ENCODE results near the gene MEGF8.

Gene MEGF8

DNA sequence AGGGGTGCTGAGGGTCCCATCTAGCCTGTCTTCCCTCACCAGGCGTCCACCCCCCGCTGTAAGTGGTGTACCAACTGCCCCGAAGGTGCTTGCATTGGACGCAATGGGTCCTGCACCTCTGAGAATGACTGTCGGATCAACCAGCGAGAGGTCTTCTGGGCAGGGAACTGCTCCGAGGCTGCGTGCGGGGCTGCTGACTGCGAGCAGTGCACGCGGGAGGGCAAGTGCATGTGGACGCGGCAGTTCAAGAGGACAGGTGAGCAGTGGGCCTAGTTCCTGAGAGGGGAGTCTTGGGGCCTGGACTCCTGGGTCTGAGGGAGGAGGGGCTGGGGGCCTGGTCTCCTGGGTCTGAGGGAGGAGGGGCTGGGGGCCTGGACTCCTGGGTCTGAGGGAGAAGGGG is 36.9 kb downstream of the MEGF8 start:
- no peak for DNase-seq

DNA sequence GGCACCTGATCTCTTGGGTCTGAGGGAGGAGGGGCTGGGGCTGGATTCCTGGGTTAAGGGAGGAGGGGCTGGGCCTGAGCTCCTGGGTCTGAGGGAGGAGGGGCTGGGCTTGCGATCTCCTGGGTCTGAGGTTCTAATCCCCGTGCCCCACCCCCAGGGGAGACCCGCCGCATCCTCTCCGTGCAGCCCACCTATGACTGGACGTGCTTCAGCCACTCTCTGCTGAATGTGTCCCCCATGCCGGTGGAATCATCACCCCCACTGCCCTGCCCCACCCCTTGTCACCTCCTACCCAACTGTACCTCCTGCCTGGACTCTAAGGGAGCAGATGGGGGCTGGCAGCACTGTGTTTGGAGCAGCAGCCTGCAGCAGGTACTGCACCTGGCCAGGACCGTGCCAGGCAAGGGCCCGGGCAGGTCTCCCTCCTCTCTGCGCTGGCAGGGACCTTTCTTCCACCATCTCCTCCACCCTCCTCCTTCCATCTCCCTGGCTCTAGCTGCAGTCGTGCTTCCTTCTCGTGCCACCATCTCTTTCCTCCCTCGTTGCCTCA is 37.5 kb downstream of the MEGF8 start:
- no peak for DNase-seq

DNA sequence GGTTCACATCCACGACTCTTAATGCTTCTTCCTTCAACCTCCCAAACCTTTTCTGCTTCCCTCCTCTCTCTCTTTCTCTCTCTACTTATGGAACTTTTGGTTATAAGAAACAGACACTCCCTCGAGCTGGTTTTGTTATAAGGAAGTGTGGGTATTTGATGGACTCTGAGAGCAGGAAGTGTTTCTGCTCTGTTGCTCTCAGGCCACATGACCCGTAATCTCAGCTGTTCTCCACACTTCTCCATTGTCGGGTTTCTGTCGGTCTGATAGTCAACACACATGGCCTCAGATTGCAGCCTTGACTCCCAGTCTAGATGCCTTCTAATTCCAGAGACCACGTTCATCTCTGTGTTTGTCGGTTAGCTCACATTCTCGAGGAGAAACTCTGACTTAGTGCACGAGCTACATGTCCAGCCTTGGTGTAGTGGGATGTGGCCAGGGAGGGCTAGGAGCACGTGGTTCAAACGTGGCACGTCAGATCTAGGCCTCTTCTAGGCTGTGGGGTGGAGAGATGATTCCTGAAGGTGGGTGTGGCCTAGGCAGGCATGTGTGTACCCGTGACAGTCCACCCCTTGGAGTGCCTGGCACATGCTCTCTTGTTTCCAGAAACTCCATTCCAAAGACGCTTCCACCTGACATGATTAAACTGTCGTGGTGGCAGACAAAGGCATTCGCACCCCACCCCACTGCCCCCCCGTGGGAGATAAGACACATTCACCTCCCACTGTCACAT is 38.3 kb downstream of the MEGF8 start:
- no peak for DNase-seq

DNA sequence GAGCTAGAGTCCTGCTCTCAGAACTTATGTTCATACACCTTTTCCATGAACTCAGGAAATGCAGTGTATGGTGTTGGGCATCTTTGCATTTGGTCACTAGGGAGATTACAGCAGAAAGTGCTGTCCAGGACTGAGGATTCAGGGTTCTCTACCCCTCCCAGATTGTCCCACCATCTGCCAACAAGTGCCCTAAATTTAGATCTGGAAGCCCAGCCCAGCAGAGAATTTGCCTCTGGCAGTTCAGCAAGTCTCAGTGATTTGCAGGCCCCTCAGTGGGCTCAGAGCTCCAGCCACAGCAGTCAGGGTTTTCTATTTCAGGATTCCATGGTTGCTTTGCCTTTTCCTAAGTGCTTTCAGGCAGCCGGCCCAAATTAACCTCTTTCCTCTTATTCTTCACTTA is 41.2 kb downstream of the MEGF8 start:
- DNase-seq = no peak

DNA sequence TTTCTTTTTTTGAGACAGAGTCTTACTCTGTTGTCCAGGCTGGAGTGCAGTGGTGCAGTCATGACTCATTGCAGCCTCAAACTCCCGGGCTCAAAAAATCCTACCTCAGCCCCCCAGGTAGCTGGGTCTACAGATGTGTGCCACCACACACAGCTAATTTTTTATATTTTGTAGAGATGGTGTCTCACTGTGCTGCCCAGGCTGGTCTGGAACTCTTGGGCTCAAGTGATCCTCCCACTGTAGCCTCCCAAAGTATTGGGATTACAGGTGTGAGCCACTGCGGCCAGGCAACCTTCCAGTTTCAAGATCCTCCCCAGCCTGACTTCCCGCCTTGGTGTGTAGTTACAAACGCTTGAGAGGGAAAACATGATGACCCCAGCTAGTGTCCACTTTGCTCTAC is 42.5 kb downstream of the MEGF8 start:
- DNase-seq = no peak

DNA sequence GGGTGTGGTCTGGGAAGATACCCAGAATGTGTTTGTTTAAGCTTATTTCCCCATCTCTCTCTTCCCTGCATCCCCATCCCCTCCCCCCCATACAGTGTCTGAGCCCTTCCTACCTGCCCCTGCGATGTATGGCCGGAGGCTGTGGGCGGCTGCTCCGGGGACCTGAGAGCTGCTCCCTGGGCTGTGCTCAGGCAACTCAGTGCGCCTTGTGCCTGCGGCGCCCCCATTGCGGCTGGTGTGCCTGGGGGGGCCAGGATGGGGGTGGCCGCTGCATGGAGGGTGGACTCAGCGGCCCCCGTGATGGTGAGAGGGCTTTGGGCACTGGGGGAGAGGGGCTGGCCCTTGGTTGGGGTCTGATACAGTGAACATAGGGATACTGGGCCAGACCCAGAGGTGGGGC is 42.9 kb downstream of the MEGF8 start:
- DNase-seq = no peak

DNA sequence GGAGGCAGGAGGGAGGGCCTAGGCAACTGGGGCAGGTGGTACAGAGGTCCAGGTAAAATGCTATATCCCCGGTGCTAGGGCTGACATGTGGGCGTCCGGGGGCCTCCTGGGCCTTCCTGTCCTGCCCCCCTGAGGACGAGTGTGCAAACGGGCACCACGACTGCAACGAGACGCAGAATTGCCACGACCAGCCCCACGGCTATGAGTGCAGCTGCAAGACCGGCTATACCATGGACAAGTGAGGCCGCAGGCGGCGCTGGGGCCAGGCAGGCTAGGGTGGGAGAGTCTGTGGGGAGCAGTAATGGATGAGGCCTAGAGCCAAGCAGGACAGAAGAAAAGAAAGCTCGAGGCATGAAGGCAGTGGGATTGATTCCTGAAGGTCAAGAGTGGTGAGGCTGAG is 43.3 kb downstream of the MEGF8 start:
- no peak for DNase-seq

DNA sequence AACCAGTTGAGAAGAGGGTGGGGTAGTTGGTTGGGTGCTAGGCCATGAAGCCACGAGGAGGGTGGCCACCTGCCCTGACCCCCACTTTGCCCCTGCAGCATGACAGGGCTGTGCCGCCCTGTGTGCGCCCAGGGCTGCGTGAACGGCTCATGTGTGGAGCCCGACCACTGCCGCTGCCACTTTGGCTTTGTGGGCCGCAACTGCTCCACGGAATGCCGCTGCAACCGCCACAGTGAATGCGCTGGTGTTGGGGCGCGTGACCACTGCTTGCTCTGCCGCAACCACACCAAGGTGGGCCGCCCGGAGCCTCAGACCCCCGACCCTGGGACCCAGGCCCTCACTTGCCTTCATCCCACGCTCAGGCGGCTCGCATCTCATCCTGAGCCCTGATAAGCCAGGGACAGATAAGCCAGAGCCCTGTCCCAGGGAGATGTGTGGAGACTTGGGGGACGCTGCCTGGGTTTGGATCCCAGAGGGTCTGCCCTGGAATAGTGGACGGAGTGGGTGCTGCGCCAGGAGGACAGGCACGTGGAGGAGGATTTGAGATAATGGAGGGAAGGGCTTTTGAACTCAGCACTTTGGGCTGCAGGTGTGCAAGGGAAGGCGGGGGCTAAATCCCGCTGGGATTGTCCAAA is 44.1 kb downstream of the MEGF8 start:
- no peak for DNase-seq

DNA sequence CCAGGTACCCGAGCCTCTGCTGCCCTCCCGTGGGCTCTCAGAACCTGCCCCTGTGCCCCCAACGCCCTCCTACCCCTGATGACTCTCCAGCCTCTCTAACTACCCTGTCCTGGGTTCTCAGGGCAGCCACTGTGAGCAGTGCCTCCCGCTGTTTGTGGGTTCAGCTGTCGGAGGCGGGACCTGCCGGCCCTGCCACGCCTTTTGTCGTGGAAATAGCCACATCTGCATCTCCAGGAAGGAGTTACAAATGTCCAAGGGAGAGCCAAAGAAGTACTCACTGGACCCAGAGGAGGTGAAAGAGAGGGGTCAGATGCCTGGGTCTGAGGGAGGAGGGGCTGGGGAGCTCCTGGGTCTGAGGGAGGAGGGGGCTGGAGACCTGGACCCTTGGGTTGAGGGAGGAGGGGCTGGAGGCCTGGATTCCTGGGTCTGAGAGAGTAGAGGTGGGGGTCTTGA is 44.7 kb downstream of the MEGF8 start:
- DNase-seq = peak; percentile 8

DNA sequence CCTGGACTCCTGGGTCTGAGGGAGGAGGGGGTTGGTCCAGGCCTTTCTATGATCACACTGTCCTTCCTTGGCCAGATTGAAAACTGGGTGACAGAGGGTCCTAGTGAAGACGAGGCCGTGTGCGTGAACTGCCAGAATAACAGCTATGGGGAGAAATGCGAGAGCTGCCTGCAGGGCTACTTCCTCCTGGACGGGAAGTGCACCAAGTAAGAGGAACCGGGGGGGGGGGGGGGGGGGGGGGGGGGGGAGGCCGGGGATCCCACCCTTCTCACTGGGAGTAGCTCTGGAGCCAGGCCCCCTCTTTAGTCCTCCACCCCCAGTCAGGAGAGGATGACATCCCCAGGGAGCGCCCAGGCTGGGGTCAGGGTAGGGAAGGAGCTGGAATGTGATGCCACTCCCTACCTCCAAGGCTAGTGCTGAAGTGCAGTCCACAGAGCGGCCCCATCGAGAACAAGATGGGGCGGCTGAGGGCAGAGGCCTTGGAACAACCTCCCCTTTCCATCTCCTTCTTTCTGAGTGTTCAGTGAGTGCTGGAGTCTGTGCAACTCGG is 45.3 kb downstream of the MEGF8 start:
- DNase-seq = no peak

DNA sequence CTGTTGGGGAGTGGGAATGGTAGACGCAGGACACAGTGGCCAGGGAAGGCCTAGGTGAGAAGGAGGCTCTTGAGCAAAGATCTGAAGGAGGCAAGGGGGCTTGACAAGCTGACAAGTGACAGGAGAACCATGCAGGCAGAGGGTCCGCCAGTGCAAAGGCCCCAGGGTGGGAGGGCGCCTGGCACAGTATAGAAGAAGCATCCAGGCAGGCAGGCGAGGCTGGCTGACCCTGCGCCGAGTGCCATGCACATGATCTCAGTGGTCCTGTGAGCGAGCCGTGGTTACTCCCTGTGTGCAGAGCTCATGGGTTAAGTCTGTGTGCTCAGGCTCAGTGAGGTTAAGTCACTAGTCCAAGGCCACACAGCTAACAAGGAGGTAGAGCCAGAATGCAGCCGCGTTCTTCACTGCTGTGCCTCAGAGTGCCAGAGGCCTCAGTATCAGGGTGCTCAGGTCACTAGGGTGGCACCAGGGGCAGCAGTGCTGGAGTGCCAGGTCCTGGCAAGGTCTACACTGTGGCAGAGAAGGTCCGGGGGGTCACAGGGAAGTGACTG is 49.5 kb downstream of the MEGF8 start:
- DNase-seq = no peak

DNA sequence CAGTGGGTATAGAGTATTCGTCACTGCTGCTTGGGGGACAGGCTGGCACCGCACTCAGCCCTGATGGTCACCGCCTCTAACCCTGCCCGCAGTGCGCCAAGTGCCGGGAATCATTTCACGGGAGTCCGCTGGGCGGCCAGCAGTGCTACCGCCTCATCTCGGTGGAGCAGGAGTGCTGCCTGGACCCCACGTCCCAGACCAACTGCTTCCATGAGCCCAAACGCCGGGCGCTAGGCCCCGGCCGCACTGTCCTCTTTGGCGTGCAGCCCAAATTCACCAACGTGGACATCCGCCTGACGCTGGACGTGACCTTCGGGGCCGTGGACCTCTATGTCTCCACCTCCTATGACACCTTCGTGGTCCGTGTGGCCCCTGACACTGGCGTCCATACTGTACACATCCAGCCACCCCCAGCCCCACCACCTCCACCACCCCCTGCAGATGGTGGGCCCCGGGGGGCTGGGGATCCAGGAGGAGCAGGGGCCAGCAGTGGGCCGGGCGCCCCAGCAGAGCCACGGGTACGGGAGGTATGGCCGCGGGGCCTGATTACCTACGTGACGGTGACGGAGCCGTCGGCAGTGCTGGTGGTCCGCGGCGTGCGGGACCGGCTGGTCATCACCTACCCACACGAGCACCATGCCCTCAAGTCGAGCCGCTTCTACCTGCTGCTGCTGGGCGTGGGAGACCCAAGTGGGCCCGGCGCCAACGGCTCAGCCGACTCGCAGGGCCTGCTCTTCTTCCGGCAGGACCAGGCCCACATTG is 50.2 kb downstream of the MEGF8 start:
- DNase-seq = no peak

DNA sequence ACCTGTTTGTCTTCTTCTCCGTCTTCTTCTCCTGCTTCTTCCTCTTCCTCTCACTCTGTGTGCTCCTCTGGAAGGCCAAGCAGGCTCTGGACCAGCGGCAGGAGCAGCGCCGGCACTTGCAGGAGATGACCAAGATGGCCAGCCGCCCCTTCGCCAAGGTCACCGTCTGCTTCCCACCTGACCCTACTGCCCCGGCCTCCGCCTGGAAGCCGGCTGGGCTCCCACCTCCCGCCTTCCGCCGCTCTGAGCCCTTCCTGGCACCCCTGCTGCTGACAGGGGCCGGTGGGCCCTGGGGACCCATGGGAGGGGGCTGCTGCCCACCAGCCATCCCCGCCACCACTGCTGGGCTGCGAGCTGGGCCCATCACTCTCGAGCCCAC is 50.7 kb downstream of the MEGF8 start:
- no peak for DNase-seq

DNA sequence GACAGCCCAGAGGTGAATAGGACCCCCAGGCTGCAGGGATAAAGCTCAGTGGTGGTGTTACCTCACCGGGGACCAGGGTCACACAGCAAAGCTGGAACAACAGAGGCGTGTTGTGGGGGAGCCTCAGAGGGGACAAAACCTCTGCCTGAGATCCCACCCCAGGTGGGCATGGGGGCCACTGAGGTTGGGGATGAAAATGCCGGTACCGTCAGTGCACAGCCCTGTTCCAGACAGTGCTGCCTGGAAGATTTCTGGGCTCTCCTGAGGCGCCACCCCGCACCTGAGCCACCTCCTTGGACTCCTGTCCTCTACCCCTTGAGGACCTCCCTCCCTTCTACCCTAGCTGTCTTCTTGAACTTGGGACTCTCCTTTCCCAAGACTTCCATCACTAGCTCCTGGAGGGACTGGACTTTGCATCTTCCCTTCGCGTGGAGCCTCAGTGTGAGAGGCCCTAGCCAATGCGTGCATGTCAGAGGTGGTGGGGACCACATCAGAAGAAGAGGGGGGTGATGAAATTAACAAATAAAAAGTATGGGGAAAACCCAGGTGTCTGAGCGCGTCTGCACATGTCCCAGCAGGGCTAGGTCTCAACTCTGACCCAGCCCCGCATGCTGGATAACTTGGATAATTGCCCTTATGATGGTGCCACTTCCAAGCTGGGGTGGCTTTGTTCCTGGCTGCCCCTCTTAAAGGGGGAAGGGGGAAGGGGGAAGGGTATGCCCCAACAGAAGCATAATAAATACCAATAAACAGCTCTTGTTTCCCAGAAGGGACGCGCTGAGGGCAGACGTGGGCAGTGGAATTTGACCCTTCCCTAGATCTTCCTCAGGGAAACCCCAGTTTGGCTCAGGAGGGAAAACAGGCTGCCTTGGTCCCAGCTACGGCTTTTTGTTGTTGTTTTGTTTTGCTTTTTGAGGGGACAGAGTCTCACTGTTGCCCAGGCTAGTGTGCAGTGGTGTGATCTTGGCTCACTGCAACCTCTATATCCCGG is 53.1 kb downstream of the MEGF8 start:
- DNase-seq = no peak

DNA sequence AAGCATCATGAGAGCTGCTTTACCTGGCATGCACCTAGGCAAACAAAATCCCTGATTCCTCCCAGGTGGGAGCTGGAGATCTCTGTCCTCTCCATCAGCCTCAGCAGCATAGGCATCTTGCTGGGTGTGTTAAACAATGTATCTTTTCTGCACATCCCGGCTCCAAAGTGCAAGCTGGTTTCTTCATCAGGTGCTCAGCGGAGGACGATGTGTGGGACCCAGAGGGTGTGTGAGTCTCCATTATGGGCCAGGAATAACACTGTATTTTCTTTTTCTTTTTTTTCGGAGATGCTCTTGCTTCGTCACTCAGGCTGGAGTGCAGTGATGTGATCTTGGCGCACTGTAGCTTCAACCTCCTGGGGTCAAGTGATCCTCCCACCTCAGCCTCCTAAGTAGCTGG is 54.7 kb downstream of the MEGF8 start:
- DNase-seq = no peak

DNA sequence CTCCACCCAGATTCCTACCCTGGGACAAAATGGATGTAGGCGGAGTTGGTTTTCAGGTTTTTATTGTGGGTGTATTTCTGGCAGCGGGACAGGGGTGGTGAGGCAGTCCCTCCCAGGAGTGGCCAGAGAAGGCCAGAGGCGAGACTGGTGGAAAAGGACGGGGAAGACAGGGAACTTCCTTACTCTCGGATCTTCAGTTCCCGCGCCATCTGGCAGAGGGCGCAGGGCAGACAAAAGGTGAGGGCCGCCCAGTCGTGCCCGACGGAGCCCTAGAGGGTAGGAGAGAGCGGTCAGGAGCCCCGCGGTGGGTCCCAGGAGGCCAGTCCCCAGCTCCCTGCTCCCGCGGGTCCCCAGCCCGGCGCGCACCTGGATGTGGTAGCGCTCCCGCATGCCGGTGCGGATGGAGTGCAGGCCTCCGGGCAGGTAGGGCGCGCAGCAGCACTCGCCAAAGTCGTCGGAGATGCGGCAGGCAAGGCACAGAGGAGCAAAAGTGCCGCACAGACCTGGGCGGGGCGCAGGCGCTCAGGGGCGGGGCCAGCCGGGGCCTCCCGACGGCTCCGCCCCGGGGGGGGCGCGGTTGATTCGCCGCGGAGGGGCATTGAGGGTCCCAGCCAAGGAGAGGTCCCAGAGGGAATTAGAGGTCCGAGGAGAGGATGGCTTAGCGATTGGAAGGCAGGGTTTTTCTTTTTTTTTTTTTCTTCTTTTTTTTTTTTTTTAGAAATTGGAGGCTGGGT is 61.7 kb downstream of the MEGF8 start:
- DNase-seq = peak; percentile 61

DNA sequence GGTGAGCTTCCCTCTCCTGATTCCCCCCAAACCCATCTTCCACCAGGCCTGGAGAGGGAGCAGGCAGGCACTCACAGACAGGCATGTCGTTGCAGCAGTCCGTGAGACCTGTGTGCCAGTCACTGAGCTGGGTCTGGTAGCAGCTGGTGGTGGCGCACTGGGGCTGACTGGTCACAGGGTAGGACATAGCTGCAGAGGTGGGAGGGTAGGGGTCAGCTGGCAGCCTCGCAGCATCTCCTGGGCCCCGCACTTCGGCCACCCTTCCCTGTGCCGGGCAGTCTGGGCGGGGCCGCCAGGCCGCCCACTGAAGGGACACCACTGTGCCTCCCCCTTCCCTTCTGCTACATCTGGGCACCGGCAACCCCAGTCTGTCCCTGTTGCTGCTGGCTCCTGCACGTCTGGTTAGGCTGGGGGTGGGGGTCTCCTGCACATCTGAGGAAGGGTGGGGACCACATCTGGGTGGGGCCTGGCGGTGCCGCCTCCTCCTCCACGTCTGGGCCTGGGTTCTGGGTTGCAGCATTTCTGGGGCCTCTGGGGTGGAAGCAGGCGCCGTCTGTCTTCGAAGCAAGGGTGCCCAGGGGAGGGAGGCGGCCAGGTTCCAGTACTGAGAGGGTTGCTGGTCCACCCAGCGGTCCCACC is 63.5 kb downstream of the MEGF8 start:
- DNase-seq = no peak

DNA sequence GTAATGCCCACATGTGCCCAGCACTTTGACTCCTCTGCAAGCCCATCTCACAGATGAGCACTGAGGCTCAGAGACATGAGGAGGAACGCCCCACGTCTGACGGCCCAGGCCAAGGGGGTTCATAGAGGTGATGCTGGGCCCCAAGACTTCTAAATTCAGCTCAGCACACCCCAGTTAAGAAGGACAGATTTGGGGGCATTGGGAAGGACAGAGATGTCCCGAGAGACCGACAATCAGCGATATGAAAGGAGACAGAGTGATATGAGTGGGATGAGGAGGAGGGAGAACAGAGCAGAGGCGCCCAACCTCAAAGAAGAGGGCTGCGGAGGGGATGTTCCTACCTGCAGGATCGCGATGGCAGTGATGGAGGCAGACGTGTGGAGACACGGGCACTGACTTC is 64.5 kb downstream of the MEGF8 start, which contains the start of gene CNFN:
CNFN (minus strand) TSS at position 399 of the 400 bp plus-strand sequence. CDS start 1,260 bp downstream, outside the sequence.
- DNase-seq = no peak

DNA sequence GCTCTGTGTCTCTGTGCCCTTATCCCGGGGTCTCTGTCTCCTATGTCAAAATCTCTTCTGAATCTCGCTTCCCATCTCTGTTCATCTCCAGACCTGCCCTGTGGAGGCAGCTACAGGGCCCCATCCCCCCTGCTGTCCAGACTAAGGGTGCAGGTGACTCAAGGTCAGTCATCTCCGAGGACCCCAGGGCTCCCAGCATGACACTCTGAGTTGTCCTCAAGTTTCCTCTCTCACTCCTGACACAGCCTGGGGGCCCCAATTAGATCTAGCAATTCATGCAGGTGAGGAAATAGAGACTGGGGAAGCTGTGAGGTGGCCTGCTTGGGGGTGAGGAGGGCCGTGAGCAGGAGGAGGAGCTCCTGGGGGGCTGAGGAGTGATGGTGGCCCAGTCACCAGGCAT is 66.7 kb downstream of the MEGF8 start:
- DNase-seq = no peak

DNA sequence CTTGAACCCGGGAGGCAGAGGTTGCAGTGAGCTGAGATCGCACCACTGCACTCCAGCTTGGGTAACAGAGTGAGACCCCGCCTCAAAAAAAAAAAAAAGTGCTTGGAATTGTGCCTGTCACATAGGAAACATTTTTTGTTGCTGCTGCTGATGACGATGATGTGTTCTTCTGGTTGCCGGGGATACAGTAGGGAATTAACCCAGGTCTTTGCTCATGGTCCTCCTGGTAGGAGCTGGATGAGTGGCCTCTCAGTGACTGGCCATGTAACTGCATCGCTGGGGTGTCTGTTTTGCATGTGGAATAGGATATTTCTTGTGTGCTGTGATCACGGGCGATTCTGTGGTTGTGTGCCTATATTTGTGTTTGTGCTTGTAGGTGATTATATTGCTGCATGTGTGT is 69.3 kb downstream of the MEGF8 start:
- no peak for DNase-seq

All from COR-L47 (cell line).